GM18870 (cell line): Measurements from ENCODE around the gene LDLRAD4.

Source experiments
- ATAC-seq: cut with Tn5 transposase; IDR thresholded peaks from one replicate; pipeline ENCODE4 v1.9.1; 2021; ENCODE audit warnings: moderate library complexity; ENCODE audit not compliant: unreplicated experiment

The LDLRAD4 gene

DNA sequence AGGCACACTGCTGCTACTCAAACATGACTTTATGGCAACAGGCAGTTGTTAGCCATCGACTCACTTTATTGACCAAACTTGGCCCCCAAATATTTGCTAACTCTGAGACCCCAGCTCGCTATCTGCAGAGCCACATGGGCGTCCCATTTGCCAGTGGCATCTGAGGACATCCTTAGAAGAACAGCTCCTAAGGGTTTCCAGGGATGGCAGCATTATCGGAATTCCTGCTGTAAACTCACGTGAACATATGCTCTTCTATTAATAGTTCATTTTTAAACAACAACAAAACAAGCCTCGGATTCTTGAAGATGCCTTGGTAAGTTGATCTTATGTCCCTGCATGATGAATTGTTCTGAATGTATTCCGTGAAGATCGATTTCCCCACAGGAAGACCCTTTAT, 181.0 kb downstream of the LDLRAD4 start:
- ATAC-seq, result no peak

- no peak for ATAC-seq
Measured at GRCh38 chr18:13400636-13401315, 182.2 kb downstream of the LDLRAD4 start.

DNA sequence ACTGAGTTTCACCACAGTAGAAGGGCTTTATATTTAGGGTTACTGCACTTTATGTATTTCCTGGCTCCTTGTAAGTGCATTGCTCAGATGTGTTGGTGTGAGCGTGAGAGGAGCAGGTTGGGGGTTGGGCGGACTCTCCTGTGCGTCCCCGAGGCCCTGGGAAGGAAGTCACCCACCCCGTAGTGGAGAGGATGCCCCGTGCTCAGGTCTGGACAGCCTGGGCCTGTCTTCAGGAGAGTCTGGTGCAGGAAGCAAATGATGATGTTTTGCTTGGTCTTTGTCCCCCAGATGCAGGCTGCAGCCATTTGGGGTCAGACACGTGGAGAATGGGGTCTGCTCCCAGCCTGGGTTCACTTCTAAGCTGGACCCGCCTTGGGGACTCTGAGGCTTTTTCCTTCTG, 182.8 kb downstream of the LDLRAD4 start:
- ATAC-seq, result no peak

GRCh38 chr18:13401826-13402225, 183.3 kb downstream of the LDLRAD4 start:
- no peak for ATAC-seq

- no peak for ATAC-seq
Measured at GRCh38 chr18:13403786-13404549, 185.4 kb downstream of the LDLRAD4 start.

GRCh38 chr18:13405305-13406038, 186.9 kb downstream of the LDLRAD4 start:
- ATAC-seq, result no peak

- ATAC-seq, result no peak
Measured at GRCh38 chr18:13406049-13406615, 187.6 kb downstream of the LDLRAD4 start.

- ATAC-seq, result no peak
Measured at GRCh38 chr18:13406736-13407135, 188.2 kb downstream of the LDLRAD4 start.

- ATAC-seq, result no peak
Measured at GRCh38 chr18:13407484-13407883, 188.9 kb downstream of the LDLRAD4 start.

- ATAC-seq, result no peak
Measured at GRCh38 chr18:13409026-13409425, 190.5 kb downstream of the LDLRAD4 start.

DNA sequence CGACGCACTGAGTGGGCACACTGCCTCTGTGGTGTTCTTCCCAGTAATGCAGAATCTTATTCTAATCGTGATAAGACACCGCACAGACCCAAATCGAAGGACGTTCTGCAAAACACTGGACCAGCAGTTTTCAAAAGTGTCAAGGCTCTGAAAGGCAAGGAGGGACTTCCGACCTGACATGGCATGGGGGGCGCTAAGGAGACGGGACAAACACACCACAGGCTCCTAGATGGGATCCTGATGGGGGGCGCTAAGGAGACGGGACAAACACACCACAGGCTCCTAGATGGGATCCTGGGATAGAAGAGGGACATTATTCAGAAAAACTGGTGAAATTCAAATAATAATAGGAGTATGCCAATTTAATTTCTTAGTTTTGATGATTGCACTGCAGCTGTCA, 191.4 kb downstream of the LDLRAD4 start:
- no peak for ATAC-seq

DNA sequence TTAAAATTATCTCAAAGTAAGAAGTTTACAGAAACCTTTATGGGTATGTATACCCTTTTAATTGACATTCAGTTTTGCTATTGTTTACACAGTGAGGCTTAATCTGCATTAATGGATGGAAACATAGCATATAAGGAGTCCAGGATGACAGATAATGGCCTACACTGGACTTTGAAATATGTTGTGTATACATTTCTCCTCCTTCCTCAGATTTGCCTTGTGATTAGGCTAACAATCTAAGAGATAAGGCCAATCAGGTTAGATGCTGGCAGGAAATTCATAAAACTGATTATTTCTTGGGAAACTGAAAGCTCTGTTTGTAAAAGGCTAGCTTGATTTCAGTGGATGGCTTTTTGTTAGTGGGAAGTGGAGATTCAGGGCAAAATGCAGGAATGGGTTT, 191.9 kb downstream of the LDLRAD4 start:
- no peak for ATAC-seq

- ATAC-seq, result no peak
Measured at GRCh38 chr18:13412017-13412416, 193.5 kb downstream of the LDLRAD4 start.

- no peak for ATAC-seq
Measured at GRCh38 chr18:13412901-13413300, 194.3 kb downstream of the LDLRAD4 start.

GRCh38 chr18:13414102-13414501, 195.5 kb downstream of the LDLRAD4 start:
- no peak for ATAC-seq

DNA sequence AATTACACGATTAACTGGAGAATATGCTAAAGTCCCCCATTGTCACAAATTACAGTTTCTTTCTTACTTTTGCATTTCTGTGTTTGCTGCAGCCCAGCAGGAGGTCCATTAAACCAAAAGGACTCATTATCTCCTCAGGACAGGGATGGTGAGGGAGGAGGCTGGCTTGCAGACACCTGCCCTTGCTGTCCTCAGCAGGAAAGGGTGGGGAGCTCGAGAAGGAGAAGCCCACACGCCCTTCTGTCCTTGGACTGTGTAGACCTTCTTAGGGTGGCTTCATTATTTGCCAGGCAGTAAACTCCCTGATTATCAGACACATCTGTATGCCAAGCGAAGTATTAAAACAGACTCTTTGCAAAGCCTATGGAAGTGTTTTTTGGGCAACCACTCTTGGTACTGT, 196.0 kb downstream of the LDLRAD4 start:
- ATAC-seq, result no peak

DNA sequence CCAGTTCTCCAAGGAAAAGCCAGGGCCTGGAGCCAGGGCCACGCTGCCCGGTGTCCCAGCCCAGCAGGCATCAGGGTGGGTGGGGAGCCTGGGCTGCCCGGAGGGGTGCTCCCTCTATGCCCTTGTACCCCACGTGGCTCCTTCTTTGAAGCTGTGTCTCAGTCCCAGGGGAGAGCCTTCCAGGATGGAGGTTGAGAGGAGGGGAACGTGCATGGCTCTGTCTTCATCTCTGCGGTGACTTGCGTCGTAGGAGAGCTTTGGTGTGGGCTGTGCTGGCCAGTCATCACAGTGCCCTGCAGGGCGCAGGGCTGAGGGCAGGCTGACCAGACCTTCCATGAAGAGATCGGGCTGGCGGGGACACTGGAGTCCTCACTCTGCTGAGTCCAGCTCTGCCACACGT, 197.2 kb downstream of the LDLRAD4 start:
- ATAC-seq, result no peak

DNA sequence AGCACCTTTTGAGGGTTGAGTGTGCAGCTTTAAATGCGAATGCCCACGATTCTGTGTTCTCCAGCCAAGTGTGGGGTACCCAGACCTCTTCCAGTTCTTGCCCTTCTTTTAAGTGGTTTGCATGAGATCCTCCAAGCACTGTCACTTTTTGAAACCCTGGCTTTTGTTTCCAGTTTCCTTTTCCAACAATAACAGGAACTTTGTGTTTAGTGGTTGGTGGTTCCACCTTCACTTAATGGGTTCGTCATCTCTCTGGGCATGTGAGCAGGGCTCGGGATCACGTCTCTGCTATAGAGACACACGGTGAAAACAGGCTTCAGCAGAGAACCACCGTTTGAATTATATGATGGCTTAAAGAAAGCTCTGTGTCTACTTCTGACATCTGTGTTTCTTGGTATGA, 197.6 kb downstream of the LDLRAD4 start:
- no peak for ATAC-seq

GRCh38 chr18:13416848-13417247, 198.3 kb downstream of the LDLRAD4 start:
- ATAC-seq, result no peak

DNA sequence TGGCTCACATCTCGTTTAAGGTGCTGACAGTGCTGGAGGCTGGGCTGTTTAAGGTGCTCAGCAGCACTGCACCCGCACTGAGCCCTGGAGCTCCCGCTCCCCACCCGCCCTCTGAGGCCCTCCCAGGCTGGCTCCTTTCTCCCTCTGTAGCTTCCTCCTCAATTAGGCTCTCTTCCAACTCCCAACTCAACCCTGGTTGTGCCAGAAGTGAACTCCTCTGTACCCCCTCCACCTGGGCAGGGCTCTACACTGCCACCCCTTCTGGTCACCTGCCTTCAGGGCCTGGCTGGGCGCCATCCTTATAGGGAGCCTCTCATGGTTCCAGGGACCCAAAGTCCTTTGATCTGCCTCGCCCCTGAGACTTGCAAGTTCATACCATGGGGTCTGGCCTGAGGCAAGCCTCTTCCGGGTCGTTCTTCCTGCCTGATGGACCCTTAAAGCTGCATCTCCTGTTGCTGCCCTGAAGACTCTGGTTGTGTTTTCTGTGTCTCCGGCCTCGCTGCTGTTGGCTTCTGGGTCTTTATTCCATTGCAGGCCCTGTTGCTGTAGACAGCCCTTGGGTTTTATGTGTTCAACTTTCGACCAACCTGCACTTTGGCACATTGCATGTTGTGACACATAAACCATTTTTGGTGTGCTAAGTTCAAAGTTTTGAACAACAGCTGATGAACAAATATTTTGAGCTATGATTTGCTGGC, 199.6 kb downstream of the LDLRAD4 start:
- ATAC-seq, result no peak
